Subcutaneous abdominal adipose tissue (tissue), 5 donors: Measurements from ENCODE around the gene YIPF2.
"Not testable (repeated sequence)": the region's sequence is repeated elsewhere in the genome, so short reads cannot be mapped to it uniquely, and the experiment has no call there.

Source experiments
- H3K27ac ChIP-seq: one replicate; pipeline ENCODE4 v1.7.0; 2013; ENCODE audit warnings: low read depth, mild to moderate bottlenecking, inconsistent platforms, low read length, moderate library complexity
- H3K27me3 ChIP-seq, 5 donors: one replicate each; pipeline ENCODE4 v1.7.0; 2013; ENCODE audit warnings: low read length in 5 of 5, inconsistent platforms in 1 of 5; ENCODE audit not compliant: control insufficient read depth in 5 of 5, insufficient read depth in 4 of 5
- H3K36me3 ChIP-seq, 5 donors: one replicate each; pipeline ENCODE4 v1.7.0; 2013; ENCODE audit warnings: low read length in 5 of 5; ENCODE audit not compliant: control insufficient read depth in 5 of 5, insufficient read depth in 5 of 5
- H3K4me1 ChIP-seq, 5 donors: one replicate each; pipeline ENCODE4 v1.7.0; 2013; ENCODE audit warnings: low read length in 5 of 5, mild to moderate bottlenecking in 3 of 5, moderate library complexity in 1 of 5; ENCODE audit not compliant: control insufficient read depth in 5 of 5, insufficient read depth in 5 of 5
- H3K4me3 ChIP-seq, 5 donors: one replicate each; pipeline ENCODE4 v1.7.0; 2013; ENCODE audit warnings: low read length in 5 of 5, low read depth in 1 of 5
- H3K9ac ChIP-seq, 5 donors: one replicate each; pipeline ENCODE4 v1.7.0; 2013; ENCODE audit warnings: low read length in 5 of 5, mild to moderate bottlenecking in 4 of 5, moderate library complexity in 3 of 5
- H3K9me3 ChIP-seq, 5 donors: one replicate each; pipeline ENCODE4 v1.7.0; 2013; ENCODE audit warnings: low read length in 5 of 5; ENCODE audit not compliant: control insufficient read depth in 5 of 5
- donor health status: healthy.
- donor health status: healthy.
- donor health status: healthy.
- donor health status: healthy.
- donor health status: healthy.

The YIPF2 gene

DNA sequence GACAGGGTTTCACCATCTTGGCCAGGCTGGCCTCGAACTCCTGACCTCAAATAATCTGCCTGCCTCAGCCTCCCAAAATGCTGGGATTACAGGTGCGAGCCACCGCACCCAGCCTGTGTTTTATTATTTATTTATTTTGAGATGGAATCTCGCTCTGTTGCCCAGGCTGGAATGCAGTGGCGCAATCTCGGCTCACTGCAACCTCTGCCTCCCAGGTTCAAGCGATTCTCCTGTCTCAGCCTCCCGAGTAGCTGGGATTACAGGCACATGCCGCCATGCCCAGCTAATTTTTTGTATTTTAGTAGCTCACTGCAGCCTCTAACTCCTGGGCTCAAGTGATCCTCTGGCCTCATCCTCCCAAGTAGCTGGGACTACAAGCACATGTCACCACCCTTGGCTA lies 50.8 kb downstream of the YIPF2 start:
- H3K27ac ChIP-seq, H3K27me3 ChIP-seq, H3K9me3 ChIP-seq, H3K4me3 ChIP-seq, H3K36me3 ChIP-seq: not testable (repeated sequence)
- Histone ChIP-seq H3K9ac (peak overlapping the region in 1 of 5 donors; percentile 24), H3K4me1 (peaks cover 2 to 44% (median 28%) of the 10 kb centered on the region in 5 donors)

GRCh38 chr19:10876459-10877240 lies 51.8 kb downstream of the YIPF2 start:
- no peak overlapping the region for H3K27ac ChIP-seq
- peak overlapping the region in 1 of 5 donors; percentile 54 for H3K9ac ChIP-seq

GRCh38 chr19:10874024-10874423 lies 54.4 kb downstream of the YIPF2 start:
- H3K36me3 ChIP-seq = no peaks in the 10 kb centered on the region
- no peak overlapping the region for H3K4me3 ChIP-seq
- H3K9ac ChIP-seq = no peak overlapping the region
- H3K9me3 ChIP-seq = no peaks in the 10 kb centered on the region
- H3K4me1 ChIP-seq = peaks cover 2 to 42% (median 23%) of the 10 kb centered on the region in 5 donors
- H3K27ac ChIP-seq = no peak overlapping the region
- no peaks in the 10 kb centered on the region for H3K27me3 ChIP-seq

More at GRCh38 chr19:10876459-10877240, 51.8 kb downstream of the YIPF2 start:
- Histone ChIP-seq H3K4me1 (peaks cover 2 to 42% (median 24%) of the 10 kb centered on the region in 5 donors), H3K9me3 (no peaks in the 10 kb centered on the region), H3K4me3 (peak overlapping the region in 1 of 5 donors; percentile 29), H3K36me3 (no peaks in the 10 kb centered on the region), H3K27me3 (no peaks in the 10 kb centered on the region)

GRCh38 chr19:10872546-10873107 lies 55.8 kb downstream of the YIPF2 start:
- Histone ChIP-seq H3K36me3 (no peaks in the 10 kb centered on the region), H3K27ac (peak overlapping the region; percentile 60), H3K4me1 (peaks cover 2 to 38% (median 23%) of the 10 kb centered on the region in 5 donors), H3K9ac (peak overlapping the region; percentile 56 to 82 (median 72)), H3K4me3 (peak overlapping the region; percentile 60 to 78 (median 77)), H3K27me3 (no peaks in the 10 kb centered on the region), H3K9me3 (no peaks in the 10 kb centered on the region)
